Caco-2 (cell line): ENCODE measurements around the gene SKIC2. TPM values are rescaled to one million over a fixed set of nuclear protein-coding genes. Genes with fewer than 3 reads are reported as not detected.
"Not testable (repeated sequence)": the region's sequence is repeated elsewhere in the genome, so short reads cannot be mapped to it uniquely, and the experiment has no call there.

Experiments
- BruUV-seq: library from RNA; stranded (reverse); fragments of 400-500 nt; replicated peaks from 2 replicates; lab custom pipeline; 2021; lab: Mats Ljungman, UMichigan
- CTCF ChIA-PET: fragments of 300-600 bp; sonication (Branson Sonifier 250); formaldehyde crosslinking; loops from one replicate; lab custom pipeline; 2022; ENCODE audit warnings: antibody characterized with exemption; lab: Charles Lee
- POLR2A ChIA-PET: fragments of 300-600 bp; sonication (Branson Sonifier 250); formaldehyde crosslinking; loops from one replicate; lab custom pipeline; 2022; ENCODE audit warnings: antibody characterized with exemption; lab: Charles Lee
- DNase-seq, 2 experiments: peaks; one replicate each; pipeline versions ENCODE4 v3.0.0 to v3.0.0-alpha.2; 2020 to 2022
- H3K27me3 ChIP-seq: replicated peaks from 2 replicates; pipeline ENCODE4 v1.6.0; 2011; ENCODE audit warnings: low read length; ENCODE audit not compliant: control insufficient read depth, insufficient read depth
- H3K36me3 ChIP-seq: 2 replicates; pipeline ENCODE4 v1.5.1; 2011; ENCODE audit warnings: low read length; ENCODE audit not compliant: control insufficient read depth, insufficient read depth
- H3K4me1 ChIP-seq: fragments of 250-450 bp; sonication (Bioruptor Pico); 2 replicates; pipeline ENCODE4 v1.5.1; 2020; ENCODE audit warnings: mild to moderate bottlenecking
- H3K4me3 ChIP-seq: 2 replicates; pipeline ENCODE4 v1.5.1; 2011; ENCODE audit warnings: low read depth, mild to moderate bottlenecking, control low read depth, low read length
- H3K9me3 ChIP-seq: fragments of 250-450 bp; sonication (Bioruptor Pico); 2 replicates; pipeline ENCODE4 v1.5.1; 2020; ENCODE audit warnings: mild to moderate bottlenecking, moderate library complexity
- H3K27ac Mint-ChIP-seq: one replicate; pipeline ENCODE4 v1.8.0; 2022; ENCODE audit warnings: mixed read lengths; ENCODE audit not compliant: unreplicated experiment
- H3K27me3 Mint-ChIP-seq: one replicate; pipeline ENCODE4 v1.8.0; 2022; ENCODE audit warnings: mixed read lengths; ENCODE audit not compliant: insufficient read depth, unreplicated experiment
- H3K36me3 Mint-ChIP-seq: one replicate; pipeline ENCODE4 v1.8.0; 2022; ENCODE audit warnings: mild to moderate bottlenecking, mixed read lengths; ENCODE audit not compliant: insufficient read depth, unreplicated experiment
- H3K4me1 Mint-ChIP-seq: one replicate; pipeline ENCODE4 v1.8.0; 2022; ENCODE audit warnings: low read depth, mixed read lengths; ENCODE audit not compliant: unreplicated experiment
- H3K4me3 Mint-ChIP-seq: one replicate; pipeline ENCODE4 v1.8.0; 2022; ENCODE audit warnings: mild to moderate bottlenecking, moderate library complexity, mixed read lengths; ENCODE audit not compliant: unreplicated experiment
- H3K9me3 Mint-ChIP-seq: one replicate; pipeline ENCODE4 v1.8.0; 2022; ENCODE audit warnings: mixed read lengths; ENCODE audit not compliant: unreplicated experiment
- intact Hi-C: fragments of 100-400 bp; cut with micrococcal nuclease; formaldehyde crosslinking; loops from one replicate; pipeline ENCODE4 v1.10.0; 2022; ENCODE audit not compliant: unreplicated experiment
- total RNA-seq: library from RNA; stranded (reverse); gene quantifications from 2 replicates; pipeline ENCODE4 v1.2.3, GENCODE V29; 2022

Gene SKIC2
- total RNA-seq, 1 experiment from 2014 or later: 70.0 TPM

- H3K9me3 Mint-ChIP-seq, H3K36me3 ChIP-seq, H3K4me3 ChIP-seq, DNase-seq, H3K36me3 Mint-ChIP-seq, H3K27me3 Mint-ChIP-seq, BruUV-seq, H3K27me3 ChIP-seq, intact Hi-C loops, H3K9me3 ChIP-seq, H3K4me1 ChIP-seq, H3K4me1 Mint-ChIP-seq, H3K4me3 Mint-ChIP-seq, H3K27ac Mint-ChIP-seq, POLR2A ChIA-PET, CTCF ChIA-PET: not testable (repeated sequence)
Measured at GRCh38 chr6:31980998-31981397, 22.0 kb downstream of the SKIC2 start.

DNA sequence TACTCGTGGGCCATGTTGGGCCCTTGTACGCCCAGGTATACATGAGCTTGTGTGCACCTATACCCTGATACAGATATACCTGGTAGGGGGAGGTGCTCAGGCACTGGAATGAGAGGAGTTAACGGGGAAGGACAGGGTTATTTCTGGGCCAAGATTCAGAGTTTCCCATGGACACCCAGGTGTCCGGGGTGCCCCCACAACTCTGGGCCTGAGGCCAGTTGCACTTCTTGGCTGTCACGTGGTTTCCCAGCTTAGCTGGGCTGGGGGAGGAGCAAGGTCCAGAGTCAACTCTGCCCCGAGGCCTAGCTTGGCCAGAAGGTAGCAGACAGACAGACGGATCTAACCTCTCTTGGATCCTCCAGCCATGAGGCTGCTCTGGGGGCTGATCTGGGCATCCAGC, 22.8 kb downstream of the SKIC2 start, which contains the start of gene C4A:
Gene C4A (plus strand): TSS at position 314 of the 400 bp plus-strand sequence. CDS start 51 bp downstream, at position 365.
- H3K4me3 ChIP-seq, CTCF ChIA-PET, H3K27me3 ChIP-seq, H3K27ac Mint-ChIP-seq, H3K4me3 Mint-ChIP-seq, H3K36me3 ChIP-seq, H3K36me3 Mint-ChIP-seq, H3K9me3 Mint-ChIP-seq, POLR2A ChIA-PET, H3K4me1 ChIP-seq, DNase-seq, H3K27me3 Mint-ChIP-seq, intact Hi-C loops, H3K9me3 ChIP-seq, BruUV-seq, H3K4me1 Mint-ChIP-seq: not testable (repeated sequence)

GRCh38 chr6:31989363-31989762, 30.4 kb downstream of the SKIC2 start:
- H3K9me3 ChIP-seq, H3K36me3 Mint-ChIP-seq, H3K27ac Mint-ChIP-seq, DNase-seq, H3K27me3 Mint-ChIP-seq, H3K9me3 Mint-ChIP-seq, BruUV-seq, H3K27me3 ChIP-seq, H3K4me1 ChIP-seq, H3K4me3 Mint-ChIP-seq, H3K4me1 Mint-ChIP-seq, H3K36me3 ChIP-seq, CTCF ChIA-PET, H3K4me3 ChIP-seq, intact Hi-C loops, POLR2A ChIA-PET: not testable (repeated sequence)

- H3K36me3 ChIP-seq, DNase-seq, POLR2A ChIA-PET, H3K27ac Mint-ChIP-seq, H3K4me3 ChIP-seq, H3K27me3 ChIP-seq, CTCF ChIA-PET, H3K4me1 Mint-ChIP-seq, H3K9me3 Mint-ChIP-seq, H3K9me3 ChIP-seq, H3K4me1 ChIP-seq, H3K27me3 Mint-ChIP-seq, intact Hi-C loops, H3K36me3 Mint-ChIP-seq, BruUV-seq, H3K4me3 Mint-ChIP-seq: not testable (repeated sequence)
Measured at GRCh38 chr6:31994421-31994820, 35.4 kb downstream of the SKIC2 start.

GRCh38 chr6:31996385-31996784, 37.4 kb downstream of the SKIC2 start:
- H3K27me3 Mint-ChIP-seq: not testable (repeated sequence)

DNA sequence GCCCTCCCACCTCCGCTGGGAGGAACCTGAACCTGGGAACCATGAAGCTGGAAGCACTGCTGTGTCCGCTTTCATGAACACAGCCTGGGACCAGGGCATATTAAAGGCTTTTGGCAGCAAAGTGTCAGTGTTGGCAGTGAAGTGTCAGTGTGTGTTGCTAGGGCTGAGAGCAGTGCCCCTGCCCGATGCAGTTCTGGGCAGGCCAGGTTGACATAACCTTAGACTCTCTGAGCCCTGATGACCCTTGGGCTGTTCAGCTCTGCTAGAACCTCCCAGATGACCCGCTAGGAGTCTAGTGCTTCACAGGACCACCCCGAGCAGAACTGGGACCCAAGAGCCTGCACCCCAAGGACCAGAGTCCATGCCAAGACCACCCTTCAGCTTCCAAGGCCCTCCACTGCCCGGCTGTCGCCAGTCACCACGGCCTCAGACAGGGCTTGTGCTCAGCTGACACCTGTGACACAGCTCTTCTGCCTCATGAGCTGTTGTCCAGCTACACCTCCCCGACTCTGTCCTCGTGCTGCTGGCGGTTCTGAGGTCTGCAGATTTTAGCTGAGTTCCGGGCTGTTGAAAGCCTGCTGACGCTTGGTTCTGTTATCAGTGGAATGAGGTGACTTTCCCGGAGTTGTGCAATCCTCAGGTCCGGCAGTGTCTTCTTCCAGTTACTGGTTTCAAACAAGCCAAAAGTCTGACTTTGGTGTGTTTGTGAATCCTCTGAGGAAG, 43.7 kb downstream of the SKIC2 start:
- H3K27me3 ChIP-seq, H3K9me3 ChIP-seq, H3K36me3 Mint-ChIP-seq, CTCF ChIA-PET, POLR2A ChIA-PET, H3K4me3 ChIP-seq, H3K27ac Mint-ChIP-seq, H3K36me3 ChIP-seq, DNase-seq, H3K4me3 Mint-ChIP-seq, H3K9me3 Mint-ChIP-seq, H3K4me1 Mint-ChIP-seq, BruUV-seq, intact Hi-C loops, H3K4me1 ChIP-seq, H3K27me3 Mint-ChIP-seq: not testable (repeated sequence)

More at GRCh38 chr6:31996385-31996784, 37.4 kb downstream of the SKIC2 start:
- H3K4me1 Mint-ChIP-seq, H3K4me3 Mint-ChIP-seq, H3K27me3 ChIP-seq, H3K9me3 ChIP-seq, intact Hi-C loops, H3K4me1 ChIP-seq, H3K36me3 Mint-ChIP-seq, H3K4me3 ChIP-seq, POLR2A ChIA-PET, BruUV-seq, H3K9me3 Mint-ChIP-seq, H3K36me3 ChIP-seq, CTCF ChIA-PET, H3K27ac Mint-ChIP-seq, DNase-seq: not testable (repeated sequence)

DNA sequence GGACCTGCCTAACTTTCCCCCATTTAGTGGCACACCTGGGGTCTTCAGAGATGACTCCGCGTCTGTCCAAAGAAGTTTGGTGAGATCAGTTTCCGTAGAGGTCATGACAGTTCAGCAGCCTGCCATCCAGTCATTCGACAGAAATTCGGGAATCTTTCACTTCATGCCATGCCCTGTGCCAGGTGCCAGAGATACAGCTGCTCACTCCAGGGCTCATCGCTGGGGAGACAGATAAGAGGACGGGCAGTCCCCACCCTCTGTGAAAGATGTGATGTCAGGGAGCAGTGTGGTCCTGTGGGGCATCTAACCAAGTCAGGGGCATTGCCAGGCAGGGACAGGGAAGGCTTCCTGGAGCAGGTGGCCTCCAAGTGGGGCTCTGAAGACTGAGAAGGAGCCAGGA, 44.3 kb downstream of the SKIC2 start:
- intact Hi-C loops, H3K9me3 Mint-ChIP-seq, POLR2A ChIA-PET: not testable (repeated sequence)

More for the DNA sequence above, 44.3 kb downstream of the SKIC2 start:
- H3K4me1 Mint-ChIP-seq, DNase-seq, H3K4me3 Mint-ChIP-seq, H3K9me3 ChIP-seq, H3K27ac Mint-ChIP-seq, H3K27me3 Mint-ChIP-seq, H3K4me3 ChIP-seq, BruUV-seq, H3K4me1 ChIP-seq, CTCF ChIA-PET, H3K27me3 ChIP-seq, H3K36me3 ChIP-seq, H3K36me3 Mint-ChIP-seq: not testable (repeated sequence)
